NT2/D1 (cell line): ENCODE measurements around the gene TECRL.

Experiments used
- YY1 ChIP-seq: IDR thresholded peaks from 2 replicates; pipeline ENCODE4 v1.6.1; 2011; ENCODE audit not compliant: insufficient read length, insufficient read depth
- ZNF274 ChIP-seq: IDR thresholded peaks from 2 replicates; pipeline ENCODE4 v1.6.1; 2011; ENCODE audit warnings: mild to moderate bottlenecking, low read depth, low read length

DNA sequence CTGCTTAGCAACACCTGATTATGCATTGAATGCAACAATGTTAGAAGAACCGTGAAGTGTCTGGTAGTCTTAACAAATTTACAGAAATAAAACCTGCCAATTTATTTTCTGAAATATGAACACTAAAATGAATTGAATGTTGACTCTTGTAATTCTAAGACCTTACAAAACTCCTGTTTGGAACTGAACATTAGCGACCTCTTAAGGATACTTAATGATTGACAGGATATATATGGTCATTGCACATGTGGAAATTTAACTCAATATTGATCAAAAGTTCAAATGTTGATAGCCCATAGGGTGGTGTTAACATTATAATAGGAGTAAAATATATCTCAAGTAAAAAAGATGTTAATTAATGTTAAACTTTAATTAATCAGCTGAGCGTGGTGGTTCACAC, 79.1 kb downstream of the TECRL start:
- TF ChIP-seq YY1 (no peak), ZNF274 (no peak)
